HCT116 (cell line): ENCODE data around the gene CHRNA7. TPM values are rescaled to one million over a fixed set of nuclear protein-coding genes. Genes with fewer than 3 reads are reported as not detected.

Source experiments
- ATAC-seq: fragments of 200-7000 bp; cut with Tn5 transposase; 2 replicates; pipeline ENCODE4 v1.9.1; 2020; ENCODE audit warnings: mild to moderate bottlenecking, moderate library complexity
- BruUV-seq: library from RNA; stranded (reverse); fragments of 400-500 nt; replicated peaks from 2 replicates; lab custom pipeline; 2021; lab: Mats Ljungman, UMichigan
- CTCF ChIA-PET: fragments of 300-600 bp; sonication (Branson Sonifier 250); formaldehyde crosslinking; loops from one replicate; lab custom pipeline; 2021; ENCODE audit warnings: antibody characterized with exemption; lab: Charles Lee
- POLR2A ChIA-PET: fragments of 300-600, 350-600 bp; sonication (Branson Sonifier 250); formaldehyde crosslinking; loops from one replicate; lab custom pipeline; 2021; ENCODE audit warnings: antibody characterized with exemption; lab: Charles Lee
- RAD21 ChIA-PET, 2 experiments: fragments of 300-600 bp; sonication (Branson Sonifier 250); formaldehyde crosslinking; loops; one replicate each; lab custom pipeline; 2023; ENCODE audit warnings: low total read pairs in 2 of 2; ENCODE audit not compliant: uncharacterized antibody in 2 of 2, unreplicated experiment in 2 of 2, low non-redundant PET in 1 of 2; lab: Charles Lee
- DNase-seq: peaks from one replicate; pipeline ENCODE4 v3.0.0-alpha.2; 2010; ENCODE audit warnings: low read depth, low spot score
- H2AFZ ChIP-seq: fragments of 200-600 bp; shearing (Covaris generic), sonication (generic); 2 replicates; pipeline ENCODE4 v1.6.1; 2017; ENCODE audit warnings: low read depth, mixed run types, mixed read lengths, antibody characterized with exemption, low read length; ENCODE audit not compliant: poor library complexity, severe bottlenecking
- H3K27ac ChIP-seq: 2 replicates; pipeline ENCODE4 v1.5.1; 2012; ENCODE audit warnings: low read depth, low read length
- H3K27me3 ChIP-seq: fragments of 200-600 bp; sonication (generic); 2 replicates; pipeline ENCODE4 v1.6.1; 2016; ENCODE audit warnings: mixed run types, low read length, mixed read lengths; ENCODE audit not compliant: insufficient read depth
- H3K36me3 ChIP-seq, 2 experiments: fragments of 200-500 bp in 1 of 2; fragments of 200-600 bp in 1 of 2; sonication (Bioruptor generic) in 1 of 2; sonication (generic) in 1 of 2; 2 replicates each; pipeline versions ENCODE4 v1.5.1 to v1.6.1; 2014 to 2016; ENCODE audit warnings: low read length in 2 of 2, inconsistent platforms in 1 of 2, mixed read lengths in 1 of 2, mixed run types in 1 of 2; ENCODE audit not compliant: insufficient read depth in 2 of 2, control insufficient read depth in 1 of 2
- H3K4me1 ChIP-seq, 2 experiments: fragments of 200-600 bp in 1 of 2; sonication (generic) in 1 of 2; 2 replicates each; pipeline versions ENCODE4 v1.5.1 to v1.6.1; 2012 to 2017; ENCODE audit warnings: low read length in 2 of 2, inconsistent platforms in 1 of 2, mild to moderate bottlenecking in 1 of 2, mixed read lengths in 1 of 2, mixed run types in 1 of 2, moderate library complexity in 1 of 2; ENCODE audit not compliant: insufficient read depth in 2 of 2, control insufficient read depth in 1 of 2
- H3K4me2 ChIP-seq: fragments of 200-600 bp; sonication (generic); 2 replicates; pipeline ENCODE4 v1.6.1; 2017; ENCODE audit warnings: mixed run types, low read length, mixed read lengths
- H3K4me3 ChIP-seq, 2 experiments: fragments of 200-600 bp in 1 of 2; sonication (generic) in 1 of 2; replicated peaks in 1 of 2; 2 replicates each; pipeline ENCODE4 v1.5.1; 2011 to 2016; ENCODE audit warnings: low read length in 2 of 2, control low read depth in 1 of 2, low read depth in 1 of 2, mild to moderate bottlenecking in 1 of 2, mixed read lengths in 1 of 2, mixed run types in 1 of 2
- H3K79me2 ChIP-seq: fragments of 200-600 bp; sonication (generic); 2 replicates; pipeline ENCODE4 v1.6.1; 2017; ENCODE audit warnings: mild to moderate bottlenecking, mixed run types, low read length, moderate library complexity, mixed read lengths; ENCODE audit not compliant: insufficient read depth
- H3K9ac ChIP-seq: fragments of 200-600 bp; sonication (generic); 2 replicates; pipeline ENCODE4 v1.6.1; 2016; ENCODE audit warnings: low read length, mixed read lengths
- H3K9me2 ChIP-seq: fragments of 200-600 bp; sonication (generic), shearing (Covaris generic); 2 replicates; pipeline ENCODE4 v1.6.1; 2017; ENCODE audit warnings: mixed run types, mild to moderate bottlenecking, moderate library complexity; ENCODE audit not compliant: insufficient read depth
- H3K9me3 ChIP-seq, 2 experiments: fragments of 200-500 bp in 1 of 2; fragments of 200-600 bp in 1 of 2; sonication (Bioruptor generic) in 1 of 2; sonication (generic) in 1 of 2; 2 replicates each; pipeline ENCODE4 v1.6.1; 2014 to 2017; ENCODE audit warnings: low read length in 2 of 2, mixed read lengths in 2 of 2, inconsistent platforms in 1 of 2, low read depth in 1 of 2, mild to moderate bottlenecking in 1 of 2, mixed run types in 1 of 2, moderate library complexity in 1 of 2; ENCODE audit not compliant: control insufficient read depth in 1 of 2, insufficient read depth in 1 of 2
- H4K20me1 ChIP-seq: fragments of 200-600 bp; sonication (generic), shearing (Covaris generic); 2 replicates; pipeline ENCODE4 v1.6.1; 2017; ENCODE audit warnings: mixed run types, mild to moderate bottlenecking, moderate library complexity; ENCODE audit not compliant: insufficient read depth
- EGR1 ChIP-seq: IDR thresholded peaks from 2 replicates; pipeline ENCODE4 v1.6.1; 2012; ENCODE audit warnings: low read depth
- ELF1 ChIP-seq: IDR thresholded peaks from 2 replicates; pipeline ENCODE4 v1.6.1; 2012; ENCODE audit warnings: low read depth, borderline replicate concordance
- EZH2phosphoT487 ChIP-seq: fragments of 200-600 bp; IDR thresholded peaks from 2 replicates; pipeline ENCODE4 v1.6.1; 2018; ENCODE audit warnings: antibody characterized with exemption, borderline replicate concordance
- FOSL1 ChIP-seq: IDR thresholded peaks from 2 replicates; pipeline ENCODE4 v1.6.1; 2012; ENCODE audit warnings: low read depth
- POLR2A ChIP-seq: IDR thresholded peaks from 2 replicates; pipeline ENCODE4 v1.7.0; 2011; ENCODE audit warnings: borderline replicate concordance; ENCODE audit not compliant: insufficient read depth, insufficient read length; ENCODE audit errors: extremely low read depth
- POLR2AphosphoS5 ChIP-seq: IDR thresholded peaks from 2 replicates; pipeline ENCODE4 v1.6.1; 2011; ENCODE audit warnings: mild to moderate bottlenecking, low read depth, low read length, moderate library complexity
- SRF ChIP-seq: IDR thresholded peaks from 2 replicates; pipeline ENCODE4 v1.6.1; 2012; ENCODE audit warnings: low read depth
- ZFX ChIP-seq: fragments of 450-650 bp; IDR thresholded peaks from 2 replicates; pipeline ENCODE4 v1.6.1; 2017
- ZNF274 ChIP-seq: fragments of 200-500 bp; sonication (Bioruptor generic); IDR thresholded peaks from 2 replicates; pipeline ENCODE4 v1.6.1; 2014; ENCODE audit warnings: mild to moderate bottlenecking, low read depth, low read length, inconsistent platforms
- intact Hi-C: fragments of 100-400 bp; cut with micrococcal nuclease; formaldehyde crosslinking; loops from 2 replicates; pipeline ENCODE4 v1.10.0; 2022
- total RNA-seq: library from RNA; stranded (reverse); gene quantifications from one replicate; pipeline ENCODE4 v1.2.1, GENCODE V29; 2021; ENCODE audit not compliant: unreplicated experiment
- TF ChIP-seq, protein P1 (sequence below): IDR thresholded peaks from 2 replicates; pipeline ENCODE4 v1.6.1; 2012
- TF ChIP-seq, protein P2 (sequence below), 3 experiments: fragments of 200-600 bp in 1 of 3; sonication (generic) in 1 of 3; IDR thresholded peaks in 2 of 3; conservative IDR thresholded peaks in 1 of 3; 2 replicates each; pipeline ENCODE4 v1.5.1; 2012 to 2017; ENCODE audit warnings: low read depth in 2 of 3, low read length in 2 of 3, antibody characterized with exemption in 1 of 3, borderline replicate concordance in 1 of 3, control low read depth in 1 of 3, mild to moderate bottlenecking in 1 of 3, mixed read lengths in 1 of 3, mixed run types in 1 of 3, moderate library complexity in 1 of 3; ENCODE audit not compliant: insufficient read depth in 1 of 3
- TF ChIP-seq, protein P3 (sequence below): IDR thresholded peaks from 2 replicates; pipeline ENCODE4 v1.6.1; 2011; ENCODE audit warnings: mild to moderate bottlenecking, low read length, moderate library complexity; ENCODE audit not compliant: insufficient replicate concordance; ENCODE audit errors: extremely low read depth

The CHRNA7 gene
- total RNA-seq, 1 experiment from 2014 or later = 6.8 TPM

DNA sequence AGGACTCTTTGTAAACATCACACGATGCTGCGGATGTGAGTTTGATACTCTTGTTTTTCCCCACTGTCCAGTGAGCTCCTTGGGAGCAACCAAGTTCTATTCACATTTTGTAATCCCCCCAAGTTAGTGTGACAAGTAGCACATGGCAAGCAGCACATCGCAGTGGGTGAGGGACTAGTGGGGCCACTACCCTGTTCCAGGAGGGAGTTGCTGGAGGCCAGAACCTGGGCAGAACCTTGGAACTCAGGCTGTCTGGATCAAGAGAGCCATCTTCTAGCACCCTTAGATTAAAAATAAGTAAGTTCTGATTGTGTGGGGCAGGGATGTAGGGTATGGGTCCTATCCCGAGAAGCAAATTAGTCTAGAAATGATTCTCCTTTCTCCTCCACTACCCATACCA, 91.7 kb downstream of the CHRNA7 start:
- POLR2A ChIA-PET = no interaction called here
- intact Hi-C loops = no loop called here
- no TSS peak for BruUV-seq
- no peak overlapping the region for H3K4me2 ChIP-seq
- H3K9me2 ChIP-seq = no peaks in the 10 kb centered on the region
- no peaks in the 10 kb centered on the region for H4K20me1 ChIP-seq
- no peaks in the 10 kb centered on the region for H3K27me3 ChIP-seq
- no peak overlapping the region for H3K4me3 ChIP-seq
- ATAC-seq (no peak), DNase-seq (no peak)
- no peak overlapping the region for H2AFZ ChIP-seq
- H3K27ac ChIP-seq = no peak overlapping the region
- TF ChIP-seq, protein P1, sequence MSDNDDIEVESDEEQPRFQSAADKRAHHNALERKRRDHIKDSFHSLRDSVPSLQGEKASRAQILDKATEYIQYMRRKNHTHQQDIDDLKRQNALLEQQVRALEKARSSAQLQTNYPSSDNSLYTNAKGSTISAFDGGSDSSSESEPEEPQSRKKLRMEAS = no peak
- TF ChIP-seq, protein P2, sequence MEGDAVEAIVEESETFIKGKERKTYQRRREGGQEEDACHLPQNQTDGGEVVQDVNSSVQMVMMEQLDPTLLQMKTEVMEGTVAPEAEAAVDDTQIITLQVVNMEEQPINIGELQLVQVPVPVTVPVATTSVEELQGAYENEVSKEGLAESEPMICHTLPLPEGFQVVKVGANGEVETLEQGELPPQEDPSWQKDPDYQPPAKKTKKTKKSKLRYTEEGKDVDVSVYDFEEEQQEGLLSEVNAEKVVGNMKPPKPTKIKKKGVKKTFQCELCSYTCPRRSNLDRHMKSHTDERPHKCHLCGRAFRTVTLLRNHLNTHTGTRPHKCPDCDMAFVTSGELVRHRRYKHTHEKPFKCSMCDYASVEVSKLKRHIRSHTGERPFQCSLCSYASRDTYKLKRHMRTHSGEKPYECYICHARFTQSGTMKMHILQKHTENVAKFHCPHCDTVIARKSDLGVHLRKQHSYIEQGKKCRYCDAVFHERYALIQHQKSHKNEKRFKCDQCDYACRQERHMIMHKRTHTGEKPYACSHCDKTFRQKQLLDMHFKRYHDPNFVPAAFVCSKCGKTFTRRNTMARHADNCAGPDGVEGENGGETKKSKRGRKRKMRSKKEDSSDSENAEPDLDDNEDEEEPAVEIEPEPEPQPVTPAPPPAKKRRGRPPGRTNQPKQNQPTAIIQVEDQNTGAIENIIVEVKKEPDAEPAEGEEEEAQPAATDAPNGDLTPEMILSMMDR (IDR thresholded peaks at IDR 0.05 in 2 of 3, conservative IDR thresholded peaks at IDR 0.05 in 1 of 3; ENCODE audit: borderline replicate concordance in 1 of 3, insufficient read depth in 1 of 3, low read depth in 2 of 3, low read length in 2 of 3) = no peak
- TF ChIP-seq ZFX = no peak
- TF ChIP-seq ELF1 = no peak
- no peak for TF ChIP-seq SRF
- TF ChIP-seq POLR2A = no peak
- TF ChIP-seq, protein P3, sequence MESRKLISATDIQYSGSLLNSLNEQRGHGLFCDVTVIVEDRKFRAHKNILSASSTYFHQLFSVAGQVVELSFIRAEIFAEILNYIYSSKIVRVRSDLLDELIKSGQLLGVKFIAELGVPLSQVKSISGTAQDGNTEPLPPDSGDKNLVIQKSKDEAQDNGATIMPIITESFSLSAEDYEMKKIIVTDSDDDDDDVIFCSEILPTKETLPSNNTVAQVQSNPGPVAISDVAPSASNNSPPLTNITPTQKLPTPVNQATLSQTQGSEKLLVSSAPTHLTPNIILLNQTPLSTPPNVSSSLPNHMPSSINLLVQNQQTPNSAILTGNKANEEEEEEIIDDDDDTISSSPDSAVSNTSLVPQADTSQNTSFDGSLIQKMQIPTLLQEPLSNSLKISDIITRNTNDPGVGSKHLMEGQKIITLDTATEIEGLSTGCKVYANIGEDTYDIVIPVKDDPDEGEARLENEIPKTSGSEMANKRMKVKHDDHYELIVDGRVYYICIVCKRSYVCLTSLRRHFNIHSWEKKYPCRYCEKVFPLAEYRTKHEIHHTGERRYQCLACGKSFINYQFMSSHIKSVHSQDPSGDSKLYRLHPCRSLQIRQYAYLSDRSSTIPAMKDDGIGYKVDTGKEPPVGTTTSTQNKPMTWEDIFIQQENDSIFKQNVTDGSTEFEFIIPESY = no peak
- TF ChIP-seq ZNF274 = no peak
- no peak for TF ChIP-seq POLR2AphosphoS5
- TF ChIP-seq FOSL1 = no peak
- TF ChIP-seq EGR1 = no peak
- no peak for TF ChIP-seq EZH2phosphoT487
- H3K36me3 ChIP-seq = no peaks in the 10 kb centered on the region; a peak in 1 of 4 replicates
- RAD21 ChIA-PET = no interaction called here
- no peaks in the 10 kb centered on the region for H3K4me1 ChIP-seq
- no peaks in the 10 kb centered on the region for H3K79me2 ChIP-seq
- CTCF ChIA-PET = no interaction called here
- no peaks in the 10 kb centered on the region for H3K9me3 ChIP-seq
- H3K9ac ChIP-seq = no peak overlapping the region
